HEK293 (cell line): ENCODE measurements around the gene IFFO2.

Source experiments
- CTCF ChIA-PET: fragments of 350-600 bp; formaldehyde crosslinking; extraction: SDS; loops from one replicate; lab custom pipeline; 2021; ENCODE audit warnings: antibody characterized with exemption; lab: Yijun Ruan, JAX
- POLR2A ChIA-PET: fragments of 300-600 bp; formaldehyde crosslinking; extraction: SDS; loops from one replicate; lab custom pipeline; 2020; ENCODE audit warnings: antibody characterized with exemption, inconsistent platforms; lab: Yijun Ruan, JAX
- H3K27ac ChIP-seq: fragments of 200-500 bp; sonication (Bioruptor generic); 2 replicates; pipeline ENCODE4 v1.5.1; 2014; ENCODE audit warnings: low read depth, low read length, control low read depth, inconsistent platforms; ENCODE audit errors: extremely low read depth
- H3K36me3 ChIP-seq, 2 experiments: fragments of 200-500 bp in 1 of 2; sonication (Bioruptor generic) in 1 of 2; 1 replicate in 1 of 2; 2 replicates in 1 of 2; pipeline ENCODE4 v1.5.1; 2014 to 2017; ENCODE audit warnings: inconsistent platforms in 2 of 2, low read length in 2 of 2; ENCODE audit not compliant: control insufficient read depth in 2 of 2, insufficient read depth in 1 of 2
- H3K4me1 ChIP-seq: fragments of 200-500 bp; sonication (Bioruptor generic); 2 replicates; pipeline ENCODE4 v1.5.1; 2014; ENCODE audit warnings: mild to moderate bottlenecking, low read length, inconsistent platforms; ENCODE audit not compliant: control insufficient read depth, insufficient read depth
- H3K4me3 ChIP-seq: 2 replicates; pipeline ENCODE4 v1.5.1; 2011; ENCODE audit warnings: low read depth, mild to moderate bottlenecking, control low read depth, low read length, moderate library complexity
- H3K9me3 ChIP-seq: fragments of 200-500 bp; sonication (Bioruptor generic); 2 replicates; pipeline ENCODE4 v1.5.1; 2014; ENCODE audit warnings: low read depth, low read length, inconsistent platforms; ENCODE audit not compliant: control insufficient read depth, insufficient read depth
- REPIN1 ChIP-seq: fragments of 450-650 bp; formaldehyde crosslinking; IDR thresholded peaks from 2 replicates; pipeline ENCODE4 v1.5.1; 2017; ENCODE audit warnings: missing biosample characterization, missing genetic modification characterization, low read depth
- SP2 ChIP-seq: fragments of 450-650 bp; formaldehyde crosslinking; IDR thresholded peaks from 2 replicates; pipeline ENCODE4 v1.5.1; 2016; ENCODE audit warnings: missing biosample characterization, missing genetic modification characterization
- ZBTB1 ChIP-seq: fragments of 450-650 bp; formaldehyde crosslinking; IDR thresholded peaks from 2 replicates; pipeline ENCODE4 v1.5.1; 2016; ENCODE audit warnings: missing biosample characterization, missing genetic modification characterization
- ZBTB17 ChIP-seq: fragments of 450-650 bp; formaldehyde crosslinking; IDR thresholded peaks from 2 replicates; pipeline ENCODE4 v1.5.1; 2016; ENCODE audit warnings: missing biosample characterization, missing genetic modification characterization
- ZBTB7A ChIP-seq: fragments of 450-650 bp; formaldehyde crosslinking; IDR thresholded peaks from 2 replicates; pipeline ENCODE4 v1.5.1; 2016; ENCODE audit warnings: low read depth, missing biosample characterization, missing genetic modification characterization
- ZFP3 ChIP-seq: fragments of 450-650 bp; formaldehyde crosslinking; IDR thresholded peaks from 2 replicates; pipeline ENCODE4 v1.5.1; 2016; ENCODE audit warnings: low read depth, missing biosample characterization, missing genetic modification characterization
- ZNF140 ChIP-seq: fragments of 450-650 bp; formaldehyde crosslinking; IDR thresholded peaks from 2 replicates; pipeline ENCODE4 v1.5.1; 2016; ENCODE audit warnings: missing biosample characterization, missing genetic modification characterization
- ZNF211 ChIP-seq: fragments of 450-650 bp; formaldehyde crosslinking; IDR thresholded peaks from 2 replicates; pipeline ENCODE4 v1.5.1; 2016; ENCODE audit warnings: low read depth, missing biosample characterization, missing genetic modification characterization
- ZNF529 ChIP-seq: fragments of 450-650 bp; formaldehyde crosslinking; IDR thresholded peaks from 2 replicates; pipeline ENCODE4 v1.5.1; 2017; ENCODE audit warnings: missing genetic modification characterization, missing biosample characterization; ENCODE audit not compliant: insufficient replicate concordance
- ZNF548 ChIP-seq: fragments of 450-650 bp; formaldehyde crosslinking; IDR thresholded peaks from 2 replicates; pipeline ENCODE4 v1.5.1; 2016; ENCODE audit warnings: missing biosample characterization, missing genetic modification characterization
- ZNF561 ChIP-seq: fragments of 450-650 bp; IDR thresholded peaks from 2 replicates; pipeline ENCODE4 v1.5.1; 2018; ENCODE audit warnings: missing biosample characterization, missing genetic modification characterization, borderline replicate concordance
- ZNF610 ChIP-seq: fragments of 450-650 bp; formaldehyde crosslinking; IDR thresholded peaks from 2 replicates; pipeline ENCODE4 v1.5.1; 2016; ENCODE audit warnings: missing biosample characterization, missing genetic modification characterization, borderline replicate concordance
- ZNF664 ChIP-seq: fragments of 450-650 bp; formaldehyde crosslinking; IDR thresholded peaks from 2 replicates; pipeline ENCODE4 v1.5.1; 2016; ENCODE audit warnings: missing biosample characterization, missing genetic modification characterization
- ZNF707 ChIP-seq: fragments of 450-650 bp; formaldehyde crosslinking; IDR thresholded peaks from 2 replicates; pipeline ENCODE4 v1.5.1; 2016; ENCODE audit warnings: missing biosample characterization, missing genetic modification characterization
- TF ChIP-seq, protein P1 (sequence below): fragments of 450-650 bp; formaldehyde crosslinking; IDR thresholded peaks from 2 replicates; pipeline ENCODE4 v1.5.1; 2017; ENCODE audit warnings: missing biosample characterization, missing genetic modification characterization
- TF ChIP-seq, protein P2 (sequence below): fragments of 450-650 bp; formaldehyde crosslinking; IDR thresholded peaks from 2 replicates; pipeline ENCODE4 v1.5.1; 2016; ENCODE audit warnings: missing biosample characterization, missing genetic modification characterization
- TF ChIP-seq, protein P3 (sequence below): fragments of 450-650 bp; formaldehyde crosslinking; conservative IDR thresholded peaks from 2 replicates; pipeline ENCODE4 v1.5.1; 2016; ENCODE audit warnings: low read depth, missing biosample characterization, missing genetic modification characterization
- TF ChIP-seq, protein P4 (sequence below): fragments of 450-650 bp; formaldehyde crosslinking; IDR thresholded peaks from 2 replicates; pipeline ENCODE4 v1.5.1; 2016; ENCODE audit warnings: missing biosample characterization, missing genetic modification characterization
- TF ChIP-seq, protein P5 (sequence below): sonication (generic); formaldehyde crosslinking; IDR thresholded peaks from 2 replicates; pipeline ENCODE4 v1.8.1; 2022; ENCODE audit warnings: mild to moderate bottlenecking, moderate library complexity, missing genetic modification reagents

Gene IFFO2

DNA sequence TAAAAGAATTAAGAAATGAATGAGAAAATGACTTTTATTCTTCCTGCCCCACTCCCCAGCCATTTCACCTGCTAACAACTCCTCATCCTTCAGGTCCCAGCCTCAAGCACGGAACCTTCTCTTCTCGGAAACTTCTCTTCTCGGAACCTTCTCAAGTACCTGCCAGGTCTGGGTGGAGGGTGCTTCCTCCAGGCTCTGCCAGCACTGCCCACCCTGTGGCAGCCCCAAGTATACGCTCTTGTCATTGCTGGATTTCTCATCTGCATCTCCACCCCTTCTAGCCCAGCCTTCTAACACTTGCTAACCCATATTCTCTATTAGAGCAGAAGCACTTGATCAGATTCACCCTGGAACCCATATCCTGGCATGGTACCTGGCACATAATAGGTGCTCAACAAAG lies 3.9 kb upstream of the IFFO2 start:
- ChIA-PET CTCF (no interaction called here), POLR2A (no interaction called here)
- TF ChIP-seq ZNF664 (peak; percentile 77; the same call in 1 of the 2 replicates), ZNF707 (tag by site-specific recombination) (no peak)
- H3K9me3 ChIP-seq, result no peaks in the 10 kb centered on the region
- no peaks in the 10 kb centered on the region for H3K36me3 ChIP-seq
- H3K4me3 ChIP-seq, result no peak overlapping the region
- no peaks in the 10 kb centered on the region; the same call in 1 of the 2 replicates for H3K4me1 ChIP-seq
- no peak overlapping the region for H3K27ac ChIP-seq

DNA sequence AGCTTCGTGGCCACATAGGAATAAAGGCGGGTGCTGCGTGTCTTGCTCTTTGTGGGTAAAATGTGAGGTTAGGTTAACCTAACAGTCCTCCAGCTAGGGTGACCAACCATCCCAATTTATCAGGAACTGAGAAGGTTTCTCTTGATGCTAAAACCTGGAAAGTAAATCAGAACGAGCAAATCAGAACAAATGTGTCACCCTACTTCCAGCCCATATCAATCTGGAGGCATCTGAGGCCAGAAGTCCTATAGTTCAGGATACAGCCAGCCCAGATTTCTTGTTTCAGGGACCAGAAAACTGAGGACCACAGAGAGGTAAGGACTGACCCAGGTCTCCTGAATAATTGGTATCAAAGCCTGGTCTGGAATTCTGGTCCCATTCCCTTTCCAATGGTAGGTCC lies 3.1 kb upstream of the IFFO2 start:
- Histone ChIP-seq H3K36me3 (no peaks in the 10 kb centered on the region), H3K9me3 (no peaks in the 10 kb centered on the region), H3K4me1 (peaks cover 3% of the 10 kb centered on the region; the same call in 1 of the 2 replicates), H3K27ac (no peak overlapping the region), H3K4me3 (no peak overlapping the region)
- TF ChIP-seq, protein P1, sequence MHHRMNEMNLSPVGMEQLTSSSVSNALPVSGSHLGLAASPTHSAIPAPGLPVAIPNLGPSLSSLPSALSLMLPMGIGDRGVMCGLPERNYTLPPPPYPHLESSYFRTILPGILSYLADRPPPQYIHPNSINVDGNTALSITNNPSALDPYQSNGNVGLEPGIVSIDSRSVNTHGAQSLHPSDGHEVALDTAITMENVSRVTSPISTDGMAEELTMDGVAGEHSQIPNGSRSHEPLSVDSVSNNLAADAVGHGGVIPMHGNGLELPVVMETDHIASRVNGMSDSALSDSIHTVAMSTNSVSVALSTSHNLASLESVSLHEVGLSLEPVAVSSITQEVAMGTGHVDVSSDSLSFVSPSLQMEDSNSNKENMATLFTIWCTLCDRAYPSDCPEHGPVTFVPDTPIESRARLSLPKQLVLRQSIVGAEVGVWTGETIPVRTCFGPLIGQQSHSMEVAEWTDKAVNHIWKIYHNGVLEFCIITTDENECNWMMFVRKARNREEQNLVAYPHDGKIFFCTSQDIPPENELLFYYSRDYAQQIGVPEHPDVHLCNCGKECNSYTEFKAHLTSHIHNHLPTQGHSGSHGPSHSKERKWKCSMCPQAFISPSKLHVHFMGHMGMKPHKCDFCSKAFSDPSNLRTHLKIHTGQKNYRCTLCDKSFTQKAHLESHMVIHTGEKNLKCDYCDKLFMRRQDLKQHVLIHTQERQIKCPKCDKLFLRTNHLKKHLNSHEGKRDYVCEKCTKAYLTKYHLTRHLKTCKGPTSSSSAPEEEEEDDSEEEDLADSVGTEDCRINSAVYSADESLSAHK, result no peak
- TF ChIP-seq ZNF664 (no peak), ZNF548 (tag by site-specific recombination) (no peak), ZBTB7A (tag by site-specific recombination) (no peak), ZNF211 (tag by site-specific recombination) (no peak), ZBTB1 (tag by site-specific recombination) (no peak), ZBTB17 (tag by site-specific recombination) (no peak), SP2 (tag by site-specific recombination) (no peak)
- TF ChIP-seq, protein P2, sequence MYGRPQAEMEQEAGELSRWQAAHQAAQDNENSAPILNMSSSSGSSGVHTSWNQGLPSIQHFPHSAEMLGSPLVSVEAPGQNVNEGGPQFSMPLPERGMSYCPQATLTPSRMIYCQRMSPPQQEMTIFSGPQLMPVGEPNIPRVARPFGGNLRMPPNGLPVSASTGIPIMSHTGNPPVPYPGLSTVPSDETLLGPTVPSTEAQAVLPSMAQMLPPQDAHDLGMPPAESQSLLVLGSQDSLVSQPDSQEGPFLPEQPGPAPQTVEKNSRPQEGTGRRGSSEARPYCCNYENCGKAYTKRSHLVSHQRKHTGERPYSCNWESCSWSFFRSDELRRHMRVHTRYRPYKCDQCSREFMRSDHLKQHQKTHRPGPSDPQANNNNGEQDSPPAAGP (tag by site-specific recombination), result no peak
- TF ChIP-seq, protein P3, sequence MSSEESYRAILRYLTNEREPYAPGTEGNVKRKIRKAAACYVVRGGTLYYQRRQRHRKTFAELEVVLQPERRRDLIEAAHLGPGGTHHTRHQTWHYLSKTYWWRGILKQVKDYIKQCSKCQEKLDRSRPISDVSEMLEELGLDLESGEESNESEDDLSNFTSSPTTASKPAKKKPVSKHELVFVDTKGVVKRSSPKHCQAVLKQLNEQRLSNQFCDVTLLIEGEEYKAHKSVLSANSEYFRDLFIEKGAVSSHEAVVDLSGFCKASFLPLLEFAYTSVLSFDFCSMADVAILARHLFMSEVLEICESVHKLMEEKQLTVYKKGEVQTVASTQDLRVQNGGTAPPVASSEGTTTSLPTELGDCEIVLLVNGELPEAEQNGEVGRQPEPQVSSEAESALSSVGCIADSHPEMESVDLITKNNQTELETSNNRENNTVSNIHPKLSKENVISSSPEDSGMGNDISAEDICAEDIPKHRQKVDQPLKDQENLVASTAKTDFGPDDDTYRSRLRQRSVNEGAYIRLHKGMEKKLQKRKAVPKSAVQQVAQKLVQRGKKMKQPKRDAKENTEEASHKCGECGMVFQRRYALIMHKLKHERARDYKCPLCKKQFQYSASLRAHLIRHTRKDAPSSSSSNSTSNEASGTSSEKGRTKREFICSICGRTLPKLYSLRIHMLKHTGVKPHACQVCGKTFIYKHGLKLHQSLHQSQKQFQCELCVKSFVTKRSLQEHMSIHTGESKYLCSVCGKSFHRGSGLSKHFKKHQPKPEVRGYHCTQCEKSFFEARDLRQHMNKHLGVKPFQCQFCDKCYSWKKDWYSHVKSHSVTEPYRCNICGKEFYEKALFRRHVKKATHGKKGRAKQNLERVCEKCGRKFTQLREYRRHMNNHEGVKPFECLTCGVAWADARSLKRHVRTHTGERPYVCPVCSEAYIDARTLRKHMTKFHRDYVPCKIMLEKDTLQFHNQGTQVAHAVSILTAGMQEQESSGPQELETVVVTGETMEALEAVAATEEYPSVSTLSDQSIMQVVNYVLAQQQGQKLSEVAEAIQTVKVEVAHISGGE (tag by site-specific recombination), result no peak
- ChIA-PET CTCF (no interaction called here), POLR2A (no interaction called here)

DNA sequence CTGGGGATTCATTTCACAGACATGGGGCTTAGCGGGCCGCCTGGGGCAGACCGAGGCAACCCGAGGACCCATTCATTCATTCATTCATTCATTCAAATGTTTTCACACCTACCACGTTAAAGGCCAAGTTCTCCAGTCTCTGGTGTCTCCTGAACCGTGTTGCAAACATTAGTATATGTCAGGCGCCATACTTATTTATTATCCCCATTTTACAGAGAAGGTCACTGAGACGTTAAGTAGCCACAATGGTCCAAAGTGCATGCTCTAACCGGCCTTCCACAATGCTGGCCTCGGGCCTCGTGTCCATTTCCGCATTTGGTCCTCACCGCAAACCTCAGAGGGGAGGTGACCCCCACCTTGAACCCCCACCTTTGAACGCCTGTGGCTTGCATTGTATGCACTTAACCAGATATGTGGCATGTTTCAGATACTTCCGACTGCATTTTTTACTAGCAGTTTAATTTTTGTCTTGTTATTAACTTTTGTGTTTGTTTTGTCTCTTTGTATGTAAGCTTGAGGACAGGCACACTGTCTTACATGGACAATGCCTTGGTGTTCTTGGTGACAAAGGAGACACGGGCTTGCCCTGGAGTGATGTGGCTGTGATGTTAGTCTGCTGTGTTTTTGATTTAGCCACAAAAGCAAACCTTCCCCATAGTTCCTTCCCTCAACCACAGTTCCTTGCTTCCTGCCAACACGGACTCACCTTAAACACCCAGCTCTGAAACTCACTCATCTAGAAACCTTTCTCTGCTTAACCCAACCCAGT lies 1.2 kb upstream of the IFFO2 start:
- no peaks in the 10 kb centered on the region for H3K9me3 ChIP-seq
- ChIA-PET CTCF (interaction anchor here (0.6 to 1.1 kb wide), 4 partner anchors 35 to 114 kb away, joined by 3 read pairs; no protein-coding TSS in a partner anchor), POLR2A (interaction anchor here (1.2 to 1.9 kb wide), 3 partner anchors 31 to 80 kb away, joined by 3 to 9 read pairs (median 7); partner anchors contain the start of gene ALDH4A1)
- H3K36me3 ChIP-seq, result peaks cover 0 to 5% of the 10 kb centered on the region in 2 experiments; a peak in 1 of 3 replicates
- H3K27ac ChIP-seq, result no peak overlapping the region
- no peak overlapping the region for H3K4me3 ChIP-seq
- peaks cover 3% of the 10 kb centered on the region; the same call in 1 of the 2 replicates for H3K4me1 ChIP-seq
- TF ChIP-seq ZFP3 (tag by site-specific recombination) (no peak), ZNF140 (no peak), ZNF610 (tag by site-specific recombination) (no peak), ZNF561 (tag by site-specific recombination) (no peak), REPIN1 (no peak), ZNF529 (tag by site-specific recombination) (no peak)
- TF ChIP-seq, protein P4, sequence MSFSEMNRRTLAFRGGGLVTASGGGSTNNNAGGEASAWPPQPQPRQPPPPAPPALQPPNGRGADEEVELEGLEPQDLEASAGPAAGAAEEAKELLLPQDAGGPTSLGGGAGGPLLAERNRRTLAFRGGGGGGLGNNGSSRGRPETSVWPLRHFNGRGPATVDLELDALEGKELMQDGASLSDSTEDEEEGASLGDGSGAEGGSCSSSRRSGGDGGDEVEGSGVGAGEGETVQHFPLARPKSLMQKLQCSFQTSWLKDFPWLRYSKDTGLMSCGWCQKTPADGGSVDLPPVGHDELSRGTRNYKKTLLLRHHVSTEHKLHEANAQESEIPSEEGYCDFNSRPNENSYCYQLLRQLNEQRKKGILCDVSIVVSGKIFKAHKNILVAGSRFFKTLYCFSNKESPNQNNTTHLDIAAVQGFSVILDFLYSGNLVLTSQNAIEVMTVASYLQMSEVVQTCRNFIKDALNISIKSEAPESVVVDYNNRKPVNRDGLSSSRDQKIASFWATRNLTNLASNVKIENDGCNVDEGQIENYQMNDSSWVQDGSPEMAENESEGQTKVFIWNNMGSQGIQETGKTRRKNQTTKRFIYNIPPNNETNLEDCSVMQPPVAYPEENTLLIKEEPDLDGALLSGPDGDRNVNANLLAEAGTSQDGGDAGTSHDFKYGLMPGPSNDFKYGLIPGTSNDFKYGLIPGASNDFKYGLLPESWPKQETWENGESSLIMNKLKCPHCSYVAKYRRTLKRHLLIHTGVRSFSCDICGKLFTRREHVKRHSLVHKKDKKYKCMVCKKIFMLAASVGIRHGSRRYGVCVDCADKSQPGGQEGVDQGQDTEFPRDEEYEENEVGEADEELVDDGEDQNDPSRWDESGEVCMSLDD (tag by site-specific recombination), result no peak
- TF ChIP-seq, protein P5, sequence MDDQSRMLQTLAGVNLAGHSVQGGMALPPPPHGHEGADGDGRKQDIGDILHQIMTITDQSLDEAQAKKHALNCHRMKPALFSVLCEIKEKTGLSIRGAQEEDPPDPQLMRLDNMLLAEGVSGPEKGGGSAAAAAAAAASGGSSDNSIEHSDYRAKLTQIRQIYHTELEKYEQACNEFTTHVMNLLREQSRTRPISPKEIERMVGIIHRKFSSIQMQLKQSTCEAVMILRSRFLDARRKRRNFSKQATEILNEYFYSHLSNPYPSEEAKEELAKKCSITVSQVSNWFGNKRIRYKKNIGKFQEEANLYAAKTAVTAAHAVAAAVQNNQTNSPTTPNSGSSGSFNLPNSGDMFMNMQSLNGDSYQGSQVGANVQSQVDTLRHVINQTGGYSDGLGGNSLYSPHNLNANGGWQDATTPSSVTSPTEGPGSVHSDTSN (CRISPR knock-in tag), result no peak
